MM.1S (cell line): Measurements from ENCODE around the gene DNAAF5.

Experiments used
- DNase-seq: peaks from one replicate; pipeline ENCODE4 v3.0.0-alpha.2; 2015
- H2AFZ ChIP-seq: fragments of 300-600 bp; sonication (generic); 2 replicates; pipeline ENCODE4 v1.6.0; 2016; ENCODE audit warnings: antibody characterized with exemption, low read length
- H3F3A ChIP-seq: fragments of 300-600 bp; sonication (generic); 2 replicates; pipeline ENCODE4 v1.6.1; 2016; ENCODE audit warnings: mild to moderate bottlenecking, antibody characterized with exemption, low read length, moderate library complexity, mixed read lengths; ENCODE audit not compliant: insufficient read depth
- H3K27ac ChIP-seq: fragments of 300-600 bp; sonication (generic); 2 replicates; pipeline ENCODE4 v1.5.1; 2016; ENCODE audit warnings: mild to moderate bottlenecking, low read length
- H3K27me3 ChIP-seq: fragments of 300-600 bp; sonication (generic); replicated peaks from 2 replicates; pipeline ENCODE4 v1.6.0; 2016; ENCODE audit warnings: low read length; ENCODE audit not compliant: insufficient read depth
- H3K36me3 ChIP-seq: fragments of 300-600 bp; sonication (generic); replicated peaks from 2 replicates; pipeline ENCODE4 v1.6.1; 2016; ENCODE audit warnings: mild to moderate bottlenecking, low read length, mixed read lengths; ENCODE audit not compliant: insufficient read depth
- H3K4me1 ChIP-seq: fragments of 300-600 bp; sonication (generic); 2 replicates; pipeline ENCODE4 v1.6.1; 2016; ENCODE audit warnings: low read length, mixed read lengths
- H3K4me2 ChIP-seq: fragments of 300-600 bp; sonication (generic); 2 replicates; pipeline ENCODE4 v1.6.0; 2016; ENCODE audit warnings: low read depth, low read length
- H3K4me3 ChIP-seq: fragments of 300-600 bp; sonication (generic); 2 replicates; pipeline ENCODE4 v1.5.1; 2016; ENCODE audit warnings: low read length, mixed read lengths
- H3K79me2 ChIP-seq: fragments of 300-600 bp; sonication (generic); 2 replicates; pipeline ENCODE4 v1.6.1; 2016; ENCODE audit warnings: mixed run types, low read length, mixed read lengths
- H3K9ac ChIP-seq: fragments of 300-600 bp; sonication (generic); 2 replicates; pipeline ENCODE4 v1.6.1; 2016; ENCODE audit warnings: low read length, mixed read lengths
- H3K9me2 ChIP-seq: fragments of 300-600 bp; sonication (generic); replicated peaks from 2 replicates; pipeline ENCODE4 v1.6.1; 2016; ENCODE audit warnings: mild to moderate bottlenecking, low read length, mixed read lengths; ENCODE audit not compliant: insufficient read depth
- H3K9me3 ChIP-seq: fragments of 300-600 bp; sonication (generic); replicated peaks from 2 replicates; pipeline ENCODE4 v1.6.1; 2016; ENCODE audit warnings: mild to moderate bottlenecking, low read length, mixed read lengths; ENCODE audit not compliant: insufficient read depth
- H4K20me1 ChIP-seq: fragments of 300-600 bp; sonication (generic); 2 replicates; pipeline ENCODE4 v1.6.1; 2016; ENCODE audit warnings: mild to moderate bottlenecking, low read length, moderate library complexity, mixed read lengths; ENCODE audit not compliant: insufficient read depth
- CTCF ChIP-seq: fragments of 300-600 bp; sonication (generic); IDR thresholded peaks from 2 replicates; pipeline ENCODE4 v1.5.1; 2016; ENCODE audit warnings: antibody characterized with exemption, low read length, mixed read lengths
- EZH2 ChIP-seq: fragments of 300-600 bp; sonication (generic); optimal IDR thresholded peaks from 2 replicates; pipeline ENCODE3; 2017; ENCODE audit warnings: low read depth, mild to moderate bottlenecking, antibody characterized with exemption, low read length, mixed read lengths
- EZH2phosphoT487 ChIP-seq: fragments of 300-600 bp; sonication (generic); IDR thresholded peaks from 2 replicates; pipeline ENCODE4 v1.6.1; 2018; ENCODE audit warnings: antibody characterized with exemption, low read length

The DNAAF5 gene

DNA sequence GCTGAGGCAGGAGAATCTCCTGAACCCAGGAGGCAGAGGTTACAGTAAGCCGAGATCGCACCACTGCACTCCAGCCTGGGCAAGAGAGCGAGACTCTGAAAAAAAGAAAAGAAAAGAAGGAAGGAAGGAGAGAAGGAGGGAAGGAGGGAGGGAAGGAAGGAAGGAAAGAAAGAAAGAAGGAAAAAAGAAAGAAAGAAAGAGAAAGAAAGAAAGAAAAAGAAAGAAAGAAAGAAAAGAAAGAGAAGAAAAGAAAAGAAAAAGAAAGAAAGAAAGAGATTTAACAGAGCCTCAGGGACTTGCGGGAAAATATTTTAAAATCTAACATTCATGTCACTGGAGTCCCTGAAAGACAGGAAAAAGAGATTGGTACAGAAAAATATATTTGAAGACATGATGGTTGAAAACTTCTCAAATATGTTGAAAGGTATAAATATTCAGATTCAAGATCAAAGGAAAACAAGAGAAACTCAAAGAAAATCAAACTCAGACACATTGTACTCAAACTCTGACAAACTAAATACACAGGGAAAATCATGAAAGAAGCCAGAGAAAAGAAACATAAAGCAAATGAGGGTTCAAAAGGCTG, 25.3 kb upstream of the DNAAF5 start:
- Histone ChIP-seq H3K4me3 (no peak overlapping the region), H2AFZ (no peak overlapping the region), H3K4me1 (no peaks in the 10 kb centered on the region), H3K9me3 (no peaks in the 10 kb centered on the region), H4K20me1 (no peaks in the 10 kb centered on the region), H3K9me2 (no peaks in the 10 kb centered on the region), H3K36me3 (no peaks in the 10 kb centered on the region), H3K79me2 (no peaks in the 10 kb centered on the region), H3K4me2 (no peak overlapping the region), H3K27me3 (no peaks in the 10 kb centered on the region), H3F3A (no peaks in the 10 kb centered on the region), H3K9ac (no peak overlapping the region), H3K27ac (no peak overlapping the region)
- no peak for DNase-seq
- TF ChIP-seq EZH2: no peak
- TF ChIP-seq CTCF: no peak

GRCh38 chr7:703049-703448, 23.4 kb upstream of the DNAAF5 start:
- Histone ChIP-seq H3K36me3 (no peaks in the 10 kb centered on the region), H3K4me2 (no peak overlapping the region), H3K9me3 (no peaks in the 10 kb centered on the region), H3K4me1 (no peaks in the 10 kb centered on the region), H3K4me3 (no peak overlapping the region), H3K9me2 (no peaks in the 10 kb centered on the region), H3K9ac (no peak overlapping the region), H3K27ac (no peak overlapping the region), H3F3A (no peaks in the 10 kb centered on the region), H4K20me1 (no peaks in the 10 kb centered on the region), H3K79me2 (no peaks in the 10 kb centered on the region), H3K27me3 (no peaks in the 10 kb centered on the region), H2AFZ (no peak overlapping the region)
- no peak for DNase-seq
- TF ChIP-seq CTCF: no peak
- no peak for TF ChIP-seq EZH2phosphoT487
- TF ChIP-seq EZH2: no peak

GRCh38 chr7:706721-707120, 19.8 kb upstream of the DNAAF5 start:
- TF ChIP-seq EZH2 (no peak), CTCF (no peak), EZH2phosphoT487 (no peak)
- no peak overlapping the region for H3K4me3 ChIP-seq
- no peaks in the 10 kb centered on the region for H3K4me1 ChIP-seq
- no peaks in the 10 kb centered on the region for H3K36me3 ChIP-seq
- no peak overlapping the region for H2AFZ ChIP-seq
- H3F3A ChIP-seq: no peaks in the 10 kb centered on the region
- no peaks in the 10 kb centered on the region for H3K9me3 ChIP-seq
- no peaks in the 10 kb centered on the region for H3K79me2 ChIP-seq
- no peaks in the 10 kb centered on the region for H4K20me1 ChIP-seq
- no peaks in the 10 kb centered on the region for H3K9me2 ChIP-seq
- H3K9ac ChIP-seq: no peak overlapping the region
- DNase-seq: no peak
- H3K27ac ChIP-seq: no peak overlapping the region
- H3K4me2 ChIP-seq: no peak overlapping the region
- no peaks in the 10 kb centered on the region for H3K27me3 ChIP-seq
